HepG2 (cell line): ENCODE results near the gene GKN1. TPM values are rescaled to one million over a fixed set of nuclear protein-coding genes. Genes with fewer than 3 reads are reported as not detected.

Experiments used
- CREM ChIP-seq, 2 experiments: sonication (generic) in 1 of 2; formaldehyde crosslinking in 1 of 2; IDR thresholded peaks; 2 replicates each; pipeline versions ENCODE4 v1.4.0 to v1.6.1; 2016 to 2020; ENCODE audit warnings: antibody characterized with exemption in 1 of 2, mild to moderate bottlenecking in 1 of 2, missing genetic modification reagents in 1 of 2
- HNF1A ChIP-seq, 2 experiments: sonication (generic) in 1 of 2; formaldehyde crosslinking in 1 of 2; IDR thresholded peaks; 2 replicates each; pipeline versions ENCODE4 v1.4.0 to v1.6.1; 2016 to 2020; ENCODE audit warnings: borderline replicate concordance in 1 of 2, low read depth in 1 of 2, mild to moderate bottlenecking in 1 of 2, missing genetic modification reagents in 1 of 2
- HNRNPUL1 ChIP-seq: fragments of 200-400 bp; formaldehyde crosslinking; IDR thresholded peaks from 2 replicates; pipeline ENCODE4 v1.6.1; 2017; ENCODE audit warnings: low read depth, mild to moderate bottlenecking, low read length, moderate library complexity
- IRX3 ChIP-seq: sonication (generic); formaldehyde crosslinking; IDR thresholded peaks from 2 replicates; pipeline ENCODE4 v1.8.1; 2023; ENCODE audit warnings: mild to moderate bottlenecking, low read depth, missing genetic modification reagents, borderline replicate concordance
- PAF1 ChIP-seq: IDR thresholded peaks from 2 replicates; pipeline ENCODE4 v1.6.1; 2016; ENCODE audit warnings: missing genetic modification reagents, missing compliant biosample characterization
- PTBP1 ChIP-seq: fragments of 200-400 bp; formaldehyde crosslinking; IDR thresholded peaks from 2 replicates; pipeline ENCODE4 v1.6.1; 2018; ENCODE audit warnings: low read length, low read depth; ENCODE audit not compliant: poor library complexity, severe bottlenecking
- SNRNP70 ChIP-seq: fragments of 200-400 bp; formaldehyde crosslinking; IDR thresholded peaks from 2 replicates; pipeline ENCODE4 v1.6.1; 2017; ENCODE audit warnings: mild to moderate bottlenecking, low read depth, low read length, moderate library complexity
- ZFP36L2 ChIP-seq: sonication (generic); formaldehyde crosslinking; IDR thresholded peaks from 2 replicates; pipeline ENCODE4 v1.4.0; 2020; ENCODE audit warnings: missing genetic modification reagents
- ZFY ChIP-seq: sonication (generic); formaldehyde crosslinking; IDR thresholded peaks from 2 replicates; pipeline ENCODE4 v1.4.0; 2020; ENCODE audit warnings: missing genetic modification reagents
- ZKSCAN5 ChIP-seq: sonication (generic); formaldehyde crosslinking; IDR thresholded peaks from 2 replicates; pipeline ENCODE4 v1.5.1; 2020; ENCODE audit warnings: mild to moderate bottlenecking, missing genetic modification reagents
- ZNF263 ChIP-seq: sonication (generic); formaldehyde crosslinking; IDR thresholded peaks from 2 replicates; pipeline ENCODE4 v1.4.0; 2020; ENCODE audit warnings: missing genetic modification reagents
- ZNF335 ChIP-seq: sonication (generic); formaldehyde crosslinking; IDR thresholded peaks from 2 replicates; pipeline ENCODE4 v1.4.0; 2020; ENCODE audit warnings: missing genetic modification reagents
- ZNF501 ChIP-seq: sonication (generic); formaldehyde crosslinking; IDR thresholded peaks from 2 replicates; pipeline ENCODE4 v1.5.1; 2020; ENCODE audit warnings: mild to moderate bottlenecking, moderate library complexity, missing genetic modification reagents
- ZNF556 ChIP-seq: sonication (generic); formaldehyde crosslinking; IDR thresholded peaks from 2 replicates; pipeline ENCODE4 v1.4.0; 2020; ENCODE audit warnings: mild to moderate bottlenecking, missing genetic modification reagents, borderline replicate concordance
- ZNF564 ChIP-seq: sonication (generic); formaldehyde crosslinking; IDR thresholded peaks from 2 replicates; pipeline ENCODE4 v1.8.1; 2023; ENCODE audit warnings: mild to moderate bottlenecking, missing genetic modification reagents
- ZNF577 ChIP-seq: sonication (generic); formaldehyde crosslinking; IDR thresholded peaks from 2 replicates; pipeline ENCODE4 v1.4.0; 2020; ENCODE audit warnings: mild to moderate bottlenecking, low read depth, missing genetic modification reagents, borderline replicate concordance
- ZNF646 ChIP-seq: sonication (generic); formaldehyde crosslinking; IDR thresholded peaks from 2 replicates; pipeline ENCODE4 v1.9.0; 2021; ENCODE audit warnings: mild to moderate bottlenecking, missing genetic modification reagents
- ZNF747 ChIP-seq: sonication (generic); formaldehyde crosslinking; IDR thresholded peaks from 2 replicates; pipeline ENCODE4 v1.8.1; 2023; ENCODE audit warnings: missing genetic modification reagents, mild to moderate bottlenecking, borderline replicate concordance
- ZSCAN30 ChIP-seq: sonication (generic); formaldehyde crosslinking; IDR thresholded peaks from 2 replicates; pipeline ENCODE4 v1.5.0; 2020; ENCODE audit warnings: mild to moderate bottlenecking, missing genetic modification reagents
- polyA plus RNA-seq, 8 experiments: library from polyadenylated mRNA; depleted of rRNA in 3 of 8; stranded (reverse) in 7 of 8; unstranded in 1 of 8; fragments of >200 nt; fragmentation: Illumina TruSeq in 4 of 8; extraction: Trizol in 4 of 8; gene quantifications; 2 replicates each; pipeline versions ENCODE4 v1.2.1 to v1.2.3, GENCODE V29; 2011 to 2016; ENCODE audit warnings: low read depth in 4 of 8, missing spikeins in 1 of 8, mixed read lengths in 1 of 8; ENCODE audit not compliant: insufficient read depth in 1 of 8
- total RNA-seq, 5 experiments: library from RNA; depleted of rRNA; stranded (reverse); fragments of >200 nt; fragmentation: Illumina TruSeq; extraction: Trizol; gene quantifications; 2 replicates each; pipeline ENCODE4 v1.2.3, GENCODE V29; 2016; ENCODE audit warnings: low read depth in 1 of 5

Gene GKN1
- total and polyA plus RNA-seq, 2 of the 13 experiments (the other 11 are each of a cell fraction or from before 2014, with no cell fraction given) = not detected

GRCh38 chr2:69013142-69013839 is 38.9 kb downstream of the GKN1 start, which contains the start of gene ANTXR1 (continued):
- TF ChIP-seq ZSCAN30 (CRISPR knock-in tag) = peak; percentile 65; the same call in 1 of the 2 replicates
- TF ChIP-seq ZNF335 (CRISPR knock-in tag) = no peak
- TF ChIP-seq CREM (IDR thresholded peaks at IDR 0.05) = no peak
- TF ChIP-seq CREM (CRISPR knock-in tag; IDR thresholded peaks at IDR 0.05) = no peak
- 0 out of 2 replicates have a peak, but pooled peaks have one; percentile 38 for TF ChIP-seq ZNF564 (CRISPR knock-in tag)
- 0 out of 2 replicates have a peak, but pooled peaks have one; percentile 26 for TF ChIP-seq ZNF646
- 0 out of 2 replicates have a peak, but pooled peaks have one; percentile 24 for TF ChIP-seq ZNF263 (CRISPR knock-in tag)
- no peak for TF ChIP-seq IRX3 (CRISPR knock-in tag)
- TF ChIP-seq ZNF747 = peak; percentile 65; the same call in 1 of the 2 replicates
- no peak for TF ChIP-seq PTBP1
- TF ChIP-seq ZFY (CRISPR knock-in tag) = peak; percentile 56; the same call in 1 of the 2 replicates
- TF ChIP-seq ZNF577 (CRISPR knock-in tag) = no peak
- no peak for TF ChIP-seq PAF1 (CRISPR knock-in tag)
- TF ChIP-seq HNF1A (IDR thresholded peaks at IDR 0.05; ENCODE audit: low read depth) = no peak
- TF ChIP-seq HNF1A (CRISPR knock-in tag; IDR thresholded peaks at IDR 0.05; ENCODE audit: borderline replicate concordance) = no peak
- no peak for TF ChIP-seq SNRNP70
- no peak for TF ChIP-seq HNRNPUL1
- no peak for TF ChIP-seq ZKSCAN5 (CRISPR knock-in tag)
- peak; percentile 47; the same call in 1 of the 2 replicates for TF ChIP-seq ZNF556 (CRISPR knock-in tag)
- TF ChIP-seq ZFP36L2 = no peak
- TF ChIP-seq ZNF501 (CRISPR knock-in tag) = no peak
